ENCODE data around the gene MFSD6L.
A peak's percentile ranks its signal among the peaks of the same experiment; 100 is the strongest.

MFSD6L gene

DNA sequence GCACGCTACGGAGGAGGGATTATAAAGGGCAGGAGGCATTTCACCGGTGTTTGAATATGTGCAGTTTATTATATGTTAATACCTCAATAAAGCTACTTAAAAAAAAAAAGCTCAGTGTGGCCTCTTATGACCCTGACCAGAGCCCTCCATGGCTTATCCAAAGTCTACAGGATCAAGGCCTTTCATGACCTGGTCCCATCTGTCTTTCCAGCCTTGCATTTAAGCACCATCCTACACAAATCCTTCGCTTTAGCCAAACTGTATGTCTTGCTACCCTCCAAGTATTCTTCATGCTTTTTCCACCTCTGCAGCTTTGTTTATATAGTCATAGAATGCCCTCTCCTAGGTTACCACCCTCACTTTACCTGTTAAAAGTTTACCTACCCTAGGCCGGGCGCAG, 6.5 kb downstream of the MFSD6L start:
- no peak overlapping the region for H3K4me3 ChIP-seq (ENCODE audit: insufficient read depth, low read depth, low read length, poor library complexity, severe bottlenecking)

DNA sequence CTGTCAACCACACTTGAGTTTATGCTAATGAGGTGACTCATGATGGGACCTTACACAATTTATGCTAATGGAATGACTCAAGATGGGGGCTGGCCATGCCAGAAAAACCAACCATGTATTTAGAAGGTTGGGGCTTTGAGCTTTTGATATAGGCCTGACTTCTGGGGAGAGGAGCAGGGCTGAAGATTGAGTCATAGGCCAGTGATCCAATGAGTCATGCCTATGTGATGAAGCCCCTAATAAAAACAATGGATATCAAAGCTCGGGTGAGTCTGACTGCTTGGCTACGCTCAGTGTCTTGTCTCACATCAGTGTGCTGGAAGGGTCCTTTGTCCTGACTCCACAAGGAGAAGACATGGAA, 7.3 kb downstream of the MFSD6L start:
- Histone ChIP-seq H3K4me1 (ENCODE audit: control insufficient read depth, insufficient read depth, low read length, poor library complexity, severe bottlenecking) (no peaks in the 10 kb centered on the region), H3K27ac (ENCODE audit: insufficient read depth, low read length, poor library complexity, severe bottlenecking) (no peak overlapping the region), H3K36me3 (ENCODE audit: control insufficient read depth, insufficient read depth, low read length) (no peaks in the 10 kb centered on the region), H3K27me3 (replicated peaks; ENCODE audit: control insufficient read depth, insufficient read depth, low read length, poor library complexity, severe bottlenecking) (no peaks in the 10 kb centered on the region), H3K9me3 (ENCODE audit: control insufficient read depth, low read length) (no peaks in the 10 kb centered on the region), H3K4me3 (ENCODE audit: insufficient read depth, low read depth, low read length, poor library complexity, severe bottlenecking) (no peak overlapping the region)
- no peak for DNase-seq

More for the DNA sequence above, 6.5 kb downstream of the MFSD6L start:
- H3K27me3 ChIP-seq (replicated peaks; ENCODE audit: control insufficient read depth, insufficient read depth, low read length, poor library complexity, severe bottlenecking), result no peaks in the 10 kb centered on the region
- no peak for DNase-seq
- no peaks in the 10 kb centered on the region for H3K9me3 ChIP-seq (ENCODE audit: control insufficient read depth, low read length)
- no peaks in the 10 kb centered on the region for H3K36me3 ChIP-seq (ENCODE audit: control insufficient read depth, insufficient read depth, low read length)
- H3K27ac ChIP-seq (ENCODE audit: insufficient read depth, low read length, poor library complexity, severe bottlenecking), result no peak overlapping the region
- H3K4me1 ChIP-seq (ENCODE audit: control insufficient read depth, insufficient read depth, low read length, poor library complexity, severe bottlenecking), result no peaks in the 10 kb centered on the region

DNA sequence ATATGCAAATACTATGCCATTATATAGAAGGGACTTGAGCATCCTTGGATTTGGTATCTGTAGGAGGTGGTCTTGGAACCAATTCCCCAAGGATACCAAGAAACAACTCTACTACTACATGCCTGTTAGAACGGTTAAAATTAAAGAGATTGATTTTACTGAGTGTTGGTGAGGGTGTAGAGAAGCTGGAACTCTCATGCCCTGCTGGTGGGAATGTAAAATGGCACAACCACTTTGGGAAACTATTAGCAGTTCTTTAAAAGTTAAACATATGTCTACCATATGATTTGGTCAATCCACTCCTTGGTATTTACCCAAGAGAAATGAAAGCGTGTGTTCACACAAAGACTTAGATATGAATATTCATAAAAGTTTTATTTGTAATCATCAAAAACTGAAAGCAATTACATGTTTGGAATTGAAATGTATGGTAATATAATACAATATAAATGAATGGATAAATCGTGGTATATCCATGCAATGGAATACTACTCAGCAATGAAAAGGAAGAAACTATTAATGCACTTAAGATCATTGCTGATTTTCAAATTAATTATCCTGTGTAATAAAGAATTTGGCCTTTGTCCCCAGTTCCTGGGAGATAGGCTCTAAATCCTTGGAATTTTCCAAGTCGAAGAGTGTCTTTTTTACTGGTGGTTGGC, 7.8 kb downstream of the MFSD6L start:
- Histone ChIP-seq H3K27me3 (replicated peaks; ENCODE audit: control insufficient read depth, insufficient read depth, low read length, poor library complexity, severe bottlenecking) (no peaks in the 10 kb centered on the region), H3K27ac (ENCODE audit: insufficient read depth, low read length, poor library complexity, severe bottlenecking) (no peak overlapping the region), H3K9me3 (ENCODE audit: control insufficient read depth, low read length) (no peaks in the 10 kb centered on the region), H3K4me3 (ENCODE audit: insufficient read depth, low read depth, low read length, poor library complexity, severe bottlenecking) (no peak overlapping the region), H3K36me3 (ENCODE audit: control insufficient read depth, insufficient read depth, low read length) (no peaks in the 10 kb centered on the region), H3K4me1 (ENCODE audit: control insufficient read depth, insufficient read depth, low read length, poor library complexity, severe bottlenecking) (no peaks in the 10 kb centered on the region)
- no peak for DNase-seq

DNA sequence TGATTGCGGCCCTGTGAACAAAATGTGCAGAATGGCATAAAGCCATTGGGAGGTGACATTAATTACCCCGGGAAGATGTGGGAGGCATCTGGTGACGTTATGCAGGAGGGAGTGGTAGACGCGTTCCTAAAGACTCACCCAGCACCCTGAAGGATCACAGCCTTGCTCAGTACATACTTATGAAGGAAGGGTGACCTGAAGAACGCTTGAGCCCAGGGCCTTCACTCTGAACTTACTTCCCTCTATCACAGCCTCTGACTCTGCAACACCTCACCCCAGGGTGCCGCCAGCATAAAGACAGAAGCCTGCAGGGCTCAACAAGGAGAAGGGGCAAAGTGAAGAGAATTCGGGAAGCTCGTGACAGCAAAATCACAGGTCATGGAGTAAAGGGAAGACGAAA, 9.4 kb downstream of the MFSD6L start:
- no peak for DNase-seq
- H3K4me1 ChIP-seq (ENCODE audit: control insufficient read depth, insufficient read depth, low read length, poor library complexity, severe bottlenecking), result peaks cover 4% of the 10 kb centered on the region
- H3K27ac ChIP-seq (ENCODE audit: insufficient read depth, low read length, poor library complexity, severe bottlenecking), result no peak overlapping the region
- no peaks in the 10 kb centered on the region for H3K36me3 ChIP-seq (ENCODE audit: control insufficient read depth, insufficient read depth, low read length)
- H3K4me3 ChIP-seq (ENCODE audit: insufficient read depth, low read depth, low read length, poor library complexity, severe bottlenecking), result no peak overlapping the region
- no peaks in the 10 kb centered on the region for H3K27me3 ChIP-seq (replicated peaks; ENCODE audit: control insufficient read depth, insufficient read depth, low read length, poor library complexity, severe bottlenecking)
- no peaks in the 10 kb centered on the region for H3K9me3 ChIP-seq (ENCODE audit: control insufficient read depth, low read length)

DNA sequence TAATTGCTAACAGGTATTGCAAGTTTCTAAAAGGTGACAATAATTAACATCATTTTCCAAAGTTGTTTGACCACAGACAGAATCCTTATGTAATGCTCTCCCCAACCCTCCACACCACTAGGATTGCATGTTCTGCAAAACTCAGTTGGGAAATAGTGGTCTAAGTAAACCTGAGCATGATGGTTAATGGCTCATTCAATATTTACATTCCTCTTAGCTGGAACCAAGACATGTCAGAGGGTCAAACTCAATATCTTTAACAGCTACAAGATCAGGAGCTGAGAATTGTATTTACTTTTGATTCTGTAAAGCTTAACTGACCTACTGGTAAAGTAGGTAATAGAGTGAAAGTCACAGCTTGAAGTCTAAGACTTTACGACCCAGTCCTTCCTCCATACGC, 10.2 kb downstream of the MFSD6L start:
- H3K36me3 ChIP-seq (ENCODE audit: control insufficient read depth, insufficient read depth, low read length), result no peaks in the 10 kb centered on the region
- no peak overlapping the region for H3K4me3 ChIP-seq (ENCODE audit: insufficient read depth, low read depth, low read length, poor library complexity, severe bottlenecking)
- DNase-seq, result no peak
- H3K4me1 ChIP-seq (ENCODE audit: control insufficient read depth, insufficient read depth, low read length, poor library complexity, severe bottlenecking), result peaks cover 4% of the 10 kb centered on the region
- H3K27me3 ChIP-seq (replicated peaks; ENCODE audit: control insufficient read depth, insufficient read depth, low read length, poor library complexity, severe bottlenecking), result no peaks in the 10 kb centered on the region
- no peaks in the 10 kb centered on the region for H3K9me3 ChIP-seq (ENCODE audit: control insufficient read depth, low read length)
- H3K27ac ChIP-seq (ENCODE audit: insufficient read depth, low read length, poor library complexity, severe bottlenecking), result no peak overlapping the region

DNA sequence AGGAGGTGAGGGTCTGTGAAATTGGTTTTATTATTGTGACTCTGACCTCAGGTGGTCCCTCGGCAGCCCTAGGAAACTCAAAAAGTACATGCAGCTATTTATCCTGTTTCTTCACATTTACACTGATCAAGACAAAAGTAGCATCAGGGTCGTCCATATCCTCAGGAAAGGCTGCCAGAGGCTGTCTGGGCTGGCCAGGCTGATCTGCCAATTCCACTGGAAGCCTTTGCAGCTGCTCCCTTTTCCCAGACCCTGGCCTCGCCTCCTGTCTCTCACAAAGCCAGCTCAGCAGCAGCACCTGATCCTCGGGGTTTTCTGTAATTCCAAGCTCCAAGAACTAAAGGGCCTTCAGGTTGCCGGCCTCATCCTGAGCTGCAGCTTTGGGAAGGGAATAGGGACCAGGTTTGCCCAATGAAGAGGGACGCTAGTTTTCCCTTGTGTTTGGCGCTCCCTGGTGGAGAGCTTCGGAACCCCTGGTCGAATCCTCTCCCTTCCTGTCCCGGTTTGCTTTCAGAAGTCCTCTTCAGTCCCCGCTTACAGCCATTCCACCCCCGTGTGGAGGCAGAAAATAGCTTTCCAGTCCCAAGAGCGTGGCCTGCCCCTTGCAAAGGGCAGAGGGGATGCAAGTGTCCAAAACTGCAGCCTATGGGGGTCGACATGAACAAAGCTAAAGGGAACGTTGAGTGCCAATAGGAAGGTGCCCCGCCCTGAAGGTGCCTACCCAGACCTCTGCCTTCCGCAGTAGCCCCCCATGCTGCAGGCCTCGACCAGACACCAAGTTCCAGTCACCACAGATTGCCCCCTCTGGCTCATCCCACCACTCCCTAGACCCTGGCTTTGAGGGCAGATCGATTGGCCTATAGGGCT, 13.4 kb downstream of the MFSD6L start:
- no peaks in the 10 kb centered on the region for H3K27me3 ChIP-seq (replicated peaks; ENCODE audit: control insufficient read depth, insufficient read depth, low read length, poor library complexity, severe bottlenecking)
- H3K4me1 ChIP-seq (ENCODE audit: control insufficient read depth, insufficient read depth, low read length, poor library complexity, severe bottlenecking), result peaks cover 4% of the 10 kb centered on the region
- H3K36me3 ChIP-seq (ENCODE audit: control insufficient read depth, insufficient read depth, low read length), result no peaks in the 10 kb centered on the region
- DNase-seq, result peak; percentile 8 to 40 (median 20)
- no peak overlapping the region for H3K27ac ChIP-seq (ENCODE audit: insufficient read depth, low read length, poor library complexity, severe bottlenecking)
- H3K4me3 ChIP-seq (ENCODE audit: insufficient read depth, low read depth, low read length, poor library complexity, severe bottlenecking), result no peak overlapping the region
- H3K9me3 ChIP-seq (ENCODE audit: control insufficient read depth, low read length), result no peaks in the 10 kb centered on the region

DNA sequence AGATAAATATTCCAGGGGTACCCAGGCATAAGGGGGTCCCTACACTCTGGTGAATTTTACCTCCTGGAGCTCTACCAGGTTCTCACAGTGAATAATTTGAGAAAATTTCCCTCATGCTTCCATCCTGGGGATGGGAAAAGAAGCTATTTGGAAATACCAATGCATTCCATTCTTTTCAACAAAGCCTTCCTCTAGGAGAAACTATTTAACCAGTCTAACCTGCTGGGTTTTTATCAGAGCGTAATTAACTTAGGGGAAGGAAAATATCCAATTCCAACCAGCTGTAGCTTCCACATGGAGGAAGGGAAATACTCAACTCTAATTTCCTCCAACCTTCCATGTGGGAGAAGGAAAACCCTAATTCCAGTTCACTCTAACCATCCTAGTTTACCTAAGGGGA, 17.0 kb downstream of the MFSD6L start:
- Histone ChIP-seq H3K9me3 (ENCODE audit: control insufficient read depth, low read length) (no peaks in the 10 kb centered on the region), H3K4me3 (ENCODE audit: insufficient read depth, low read depth, low read length, poor library complexity, severe bottlenecking) (no peak overlapping the region), H3K36me3 (ENCODE audit: control insufficient read depth, insufficient read depth, low read length) (no peaks in the 10 kb centered on the region), H3K4me1 (ENCODE audit: control insufficient read depth, insufficient read depth, low read length, poor library complexity, severe bottlenecking) (peaks cover 4% of the 10 kb centered on the region), H3K27ac (ENCODE audit: insufficient read depth, low read length, poor library complexity, severe bottlenecking) (no peak overlapping the region), H3K27me3 (replicated peaks; ENCODE audit: control insufficient read depth, insufficient read depth, low read length, poor library complexity, severe bottlenecking) (no peaks in the 10 kb centered on the region)
- no peak for DNase-seq

DNA sequence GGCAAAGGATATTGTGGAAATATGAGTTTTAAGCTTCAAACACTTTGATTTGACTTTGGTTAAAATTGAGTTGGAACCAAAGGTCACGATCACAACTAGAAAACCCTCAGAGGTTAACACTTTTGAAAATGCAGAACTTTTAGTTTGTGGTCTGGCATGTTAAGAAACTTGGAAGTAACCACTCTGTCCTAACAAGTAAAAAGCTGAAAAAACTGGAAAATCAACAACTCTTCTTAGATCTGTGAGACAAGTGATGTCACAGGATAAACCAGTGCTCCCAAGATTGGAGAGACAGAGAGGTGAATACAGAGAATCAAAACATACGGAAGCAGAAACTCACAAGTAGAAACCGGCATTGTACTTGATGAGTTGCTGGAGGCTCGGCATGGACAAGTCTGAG, 17.4 kb downstream of the MFSD6L start:
- Histone ChIP-seq H3K27me3 (replicated peaks; ENCODE audit: control insufficient read depth, insufficient read depth, low read length, poor library complexity, severe bottlenecking) (no peaks in the 10 kb centered on the region), H3K9me3 (ENCODE audit: control insufficient read depth, low read length) (no peaks in the 10 kb centered on the region), H3K27ac (ENCODE audit: insufficient read depth, low read length, poor library complexity, severe bottlenecking) (no peak overlapping the region), H3K4me1 (ENCODE audit: control insufficient read depth, insufficient read depth, low read length, poor library complexity, severe bottlenecking) (peaks cover 4% of the 10 kb centered on the region), H3K4me3 (ENCODE audit: insufficient read depth, low read depth, low read length, poor library complexity, severe bottlenecking) (no peak overlapping the region), H3K36me3 (ENCODE audit: control insufficient read depth, insufficient read depth, low read length) (no peaks in the 10 kb centered on the region)
- DNase-seq, result no peak

DNA sequence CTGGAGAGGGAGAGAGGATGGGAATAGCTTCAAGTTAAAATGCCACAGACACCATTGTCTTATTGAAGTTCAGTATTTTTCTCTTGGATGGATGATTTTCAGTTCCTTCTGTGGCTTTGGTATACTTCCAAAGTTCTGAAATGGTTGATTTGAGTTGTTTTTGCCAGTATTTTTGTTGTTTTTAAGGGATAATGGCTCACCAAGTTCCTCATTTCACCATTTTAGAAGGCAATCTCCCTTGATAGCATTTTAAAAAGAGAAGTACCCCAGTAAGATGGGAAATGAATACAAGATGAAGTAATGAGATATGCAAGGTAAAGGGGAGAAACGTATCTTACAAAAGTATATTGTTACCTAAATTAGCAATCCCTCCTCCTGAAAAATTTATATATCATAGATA, 22.3 kb downstream of the MFSD6L start:
- Histone ChIP-seq H3K27ac (ENCODE audit: insufficient read depth, low read length, poor library complexity, severe bottlenecking) (no peak overlapping the region), H3K27me3 (replicated peaks; ENCODE audit: control insufficient read depth, insufficient read depth, low read length, poor library complexity, severe bottlenecking) (no peaks in the 10 kb centered on the region), H3K9me3 (ENCODE audit: control insufficient read depth, low read length) (no peaks in the 10 kb centered on the region), H3K36me3 (ENCODE audit: control insufficient read depth, insufficient read depth, low read length) (no peaks in the 10 kb centered on the region), H3K4me3 (ENCODE audit: insufficient read depth, low read depth, low read length, poor library complexity, severe bottlenecking) (no peak overlapping the region), H3K4me1 (ENCODE audit: control insufficient read depth, insufficient read depth, low read length, poor library complexity, severe bottlenecking) (no peaks in the 10 kb centered on the region)
- no peak for DNase-seq

DNA sequence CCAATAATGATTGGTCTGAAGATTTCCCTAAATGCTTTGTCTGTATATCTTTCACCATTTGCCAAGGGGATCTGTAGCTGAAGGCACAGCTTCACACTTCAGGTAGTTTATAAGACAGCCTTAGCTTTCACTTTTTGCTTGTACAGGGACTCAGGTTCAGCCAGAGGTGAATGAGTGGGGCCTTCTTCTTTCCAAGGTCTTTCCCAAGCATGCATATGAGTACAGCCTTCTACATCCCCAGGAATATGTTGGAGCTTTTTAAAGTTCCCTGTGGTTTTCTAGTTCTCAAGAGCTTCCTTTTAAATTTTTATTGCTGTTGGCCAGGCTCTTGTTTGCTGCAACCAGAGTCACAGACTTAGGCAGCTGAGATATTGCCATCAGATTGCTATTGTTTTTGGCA, 22.9 kb downstream of the MFSD6L start:
- H3K27me3 ChIP-seq (replicated peaks; ENCODE audit: control insufficient read depth, insufficient read depth, low read length, poor library complexity, severe bottlenecking), result no peaks in the 10 kb centered on the region
- no peaks in the 10 kb centered on the region for H3K9me3 ChIP-seq (ENCODE audit: control insufficient read depth, low read length)
- DNase-seq, result no peak
- H3K36me3 ChIP-seq (ENCODE audit: control insufficient read depth, insufficient read depth, low read length), result no peaks in the 10 kb centered on the region
- H3K4me3 ChIP-seq (ENCODE audit: insufficient read depth, low read depth, low read length, poor library complexity, severe bottlenecking), result no peak overlapping the region
- H3K4me1 ChIP-seq (ENCODE audit: control insufficient read depth, insufficient read depth, low read length, poor library complexity, severe bottlenecking), result no peaks in the 10 kb centered on the region
- H3K27ac ChIP-seq (ENCODE audit: insufficient read depth, low read length, poor library complexity, severe bottlenecking), result no peak overlapping the region

Data from effector memory CD4-positive, alpha-beta T cell (primary cell).